Measurements from ENCODE around the gene ZNF648.

DNA sequence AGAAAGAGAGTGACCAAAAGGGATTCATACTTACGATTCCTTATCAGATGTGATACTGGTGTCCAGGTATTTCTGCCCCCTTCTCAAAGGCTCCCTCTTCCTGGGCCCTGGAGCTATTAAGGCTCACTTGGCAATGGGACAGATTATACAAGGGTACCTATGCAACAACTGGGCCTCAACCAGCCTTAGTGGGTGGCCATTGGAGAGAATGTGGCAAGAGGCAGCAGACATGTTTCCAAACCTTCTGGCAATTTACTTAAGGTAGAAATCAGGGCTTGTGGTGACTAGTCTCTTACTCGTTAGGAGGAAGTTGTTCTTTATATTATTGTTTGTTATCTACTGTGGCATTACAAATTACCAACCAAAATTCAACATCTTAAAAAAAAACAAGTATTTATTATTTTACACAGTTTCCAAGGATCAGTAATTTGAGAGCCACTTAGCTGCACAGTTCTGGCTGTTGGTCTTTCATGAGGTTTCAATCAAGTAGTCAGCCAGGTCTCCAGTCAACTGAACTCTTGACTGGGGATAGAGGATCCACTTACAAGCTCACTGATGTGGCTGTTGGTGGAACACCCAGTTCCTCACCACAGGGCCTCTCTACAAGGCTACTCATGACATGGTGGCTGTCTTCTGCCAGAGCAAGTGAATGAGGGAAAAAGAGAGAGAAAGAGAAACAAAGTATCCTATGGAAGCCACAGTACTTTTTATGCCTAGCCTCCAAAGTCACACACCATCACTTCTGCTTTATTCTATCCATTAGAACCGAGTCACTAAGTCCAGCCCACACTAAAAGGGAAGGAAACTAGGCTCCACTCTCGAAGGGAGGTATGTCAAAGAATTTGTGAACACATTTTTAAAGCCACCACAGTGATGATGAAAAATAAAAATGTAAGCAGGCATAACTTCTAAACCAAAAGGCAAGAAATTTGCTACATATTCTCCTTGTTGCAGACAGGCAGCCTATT lies 10.7 kb downstream of the ZNF648 start:
- TF ChIP-seq, protein P1, sequence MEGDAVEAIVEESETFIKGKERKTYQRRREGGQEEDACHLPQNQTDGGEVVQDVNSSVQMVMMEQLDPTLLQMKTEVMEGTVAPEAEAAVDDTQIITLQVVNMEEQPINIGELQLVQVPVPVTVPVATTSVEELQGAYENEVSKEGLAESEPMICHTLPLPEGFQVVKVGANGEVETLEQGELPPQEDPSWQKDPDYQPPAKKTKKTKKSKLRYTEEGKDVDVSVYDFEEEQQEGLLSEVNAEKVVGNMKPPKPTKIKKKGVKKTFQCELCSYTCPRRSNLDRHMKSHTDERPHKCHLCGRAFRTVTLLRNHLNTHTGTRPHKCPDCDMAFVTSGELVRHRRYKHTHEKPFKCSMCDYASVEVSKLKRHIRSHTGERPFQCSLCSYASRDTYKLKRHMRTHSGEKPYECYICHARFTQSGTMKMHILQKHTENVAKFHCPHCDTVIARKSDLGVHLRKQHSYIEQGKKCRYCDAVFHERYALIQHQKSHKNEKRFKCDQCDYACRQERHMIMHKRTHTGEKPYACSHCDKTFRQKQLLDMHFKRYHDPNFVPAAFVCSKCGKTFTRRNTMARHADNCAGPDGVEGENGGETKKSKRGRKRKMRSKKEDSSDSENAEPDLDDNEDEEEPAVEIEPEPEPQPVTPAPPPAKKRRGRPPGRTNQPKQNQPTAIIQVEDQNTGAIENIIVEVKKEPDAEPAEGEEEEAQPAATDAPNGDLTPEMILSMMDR (IDR thresholded peaks at IDR 0.05): no peak
- TF ChIP-seq EZH2phosphoT487 (IDR thresholded peaks at IDR 0.05): no peak
- no peak for TF ChIP-seq EZH2 (IDR thresholded peaks at IDR 0.05)
